Heart left ventricle (tissue), 16 donors: ENCODE data around the gene AIF1. TPM values are rescaled to one million over a fixed set of nuclear protein-coding genes. Genes with fewer than 3 reads are reported as not detected.

ENCODE experiments used
- ATAC-seq, 4 donors: fragments of 200-7000 bp; cut with Tn5 transposase; one replicate each; pipeline ENCODE4 v1.9.1; 2020 to 2022; ENCODE audit warnings: moderate library complexity in 4 of 4, mild to moderate bottlenecking in 3 of 4, moderate number of reproducible peaks in 1 of 4
- DNase-seq, 5 donors: peaks; one replicate each; pipeline ENCODE4 v3.0.0-alpha.2; 2020
- H3K27ac ChIP-seq, 12 donors: fragments of 200-600 bp; sonication (generic) in 4 of 12; one replicate each; pipeline versions ENCODE4 v1.5.0 to v1.8.0; 2016 to 2022; ENCODE audit warnings: mild to moderate bottlenecking in 2 of 12
- H3K27me3 ChIP-seq, 9 donors: fragments of 200-600 bp; sonication (generic) in 2 of 9; one replicate each; pipeline versions ENCODE4 v1.5.1 to v1.8.0; 2016 to 2022; ENCODE audit warnings: mild to moderate bottlenecking in 3 of 9
- H3K36me3 ChIP-seq, 9 donors: fragments of 200-600 bp; sonication (generic) in 2 of 9; one replicate each; pipeline versions ENCODE4 v1.5.0 to v1.8.0; 2018 to 2022; ENCODE audit warnings: mild to moderate bottlenecking in 2 of 9
- H3K4me1 ChIP-seq, 12 donors: fragments of 200-600 bp; sonication (generic) in 4 of 12; one replicate each; pipeline versions ENCODE4 v1.5.0 to v1.8.0; 2016 to 2022; ENCODE audit warnings: mild to moderate bottlenecking in 3 of 12
- H3K4me3 ChIP-seq, 12 donors: fragments of 200-600 bp; sonication (generic) in 4 of 12; one replicate each; pipeline versions ENCODE4 v1.5.0 to v1.8.0; 2017 to 2022; ENCODE audit warnings: mild to moderate bottlenecking in 9 of 12, moderate library complexity in 4 of 12
- H3K9me3 ChIP-seq, 12 donors: fragments of 200-600 bp; sonication (generic) in 4 of 12; one replicate each; pipeline versions ENCODE4 v1.5.0 to v1.8.0; 2016 to 2022; ENCODE audit warnings: mild to moderate bottlenecking in 1 of 12
- CTCF ChIP-seq, 12 donors: fragments of 200-600 bp; sonication (generic) in 4 of 12; IDR thresholded peaks; one replicate each; pipeline versions ENCODE4 v1.5.0 to v1.8.0; 2018 to 2022; ENCODE audit warnings: antibody characterized with exemption in 12 of 12, mild to moderate bottlenecking in 5 of 12
- POLR2A ChIP-seq, 2 donors: fragments of 450-650 bp; IDR thresholded peaks; one replicate each; pipeline ENCODE4 v1.6.1; 2017; ENCODE audit warnings: antibody characterized with exemption in 2 of 2, mild to moderate bottlenecking in 2 of 2, moderate library complexity in 2 of 2
- WGBS, 4 donors: extraction: QIAGEN DNeasy Blood & Tissue Kit in 2 of 4; methylation state at CpG; one replicate each; pipeline versions ENCODE4 v1.1.5 to v1.1.7; 2013 to 2018; 5-methylcytosine and 5-hydroxymethylcytosine counted together
- intact Hi-C, 10 donors: fragments of 100-400 bp; cut with DNase I; formaldehyde crosslinking; loops; one replicate each; pipeline versions ENCODE4 v1.11.1 to v1.14.2; 2022
- polyA plus RNA-seq, 2 donors: library from polyadenylated mRNA; stranded (reverse); fragments of 200-250 nt; gene quantifications; one replicate each; pipeline ENCODE4 v1.2.3, GENCODE V29; 2013
- total RNA-seq, 9 donors: library from RNA; depleted of rRNA in 2 of 9; stranded (reverse); fragments of >200 nt in 2 of 9; fragmentation: NEBNext Ultra II Directional in 3 of 9; extraction: Animal tissue kit (Norgen Biotek cat#: 25700) in 3 of 9; gene quantifications; one replicate each; pipeline versions ENCODE4 v1.1.0 to v1.2.4, GENCODE V29; 2016 to 2023
- donor health status: ischemic (EF 13 %, LVEDD 7.1; RV severe dilation, severe dysfunction).
- donor health status: healthy with polysubstance abuse.
- donor health status: DM: no; HTN: yes; CAD: no.
- donor health status: DM: no; HTN: no; CAD: no.
- donor health status: ischemic (EF 25% LVEDD 6.9; RV normal size, moderate dysfunction).
- donor health status: ischemic (EF 25% LVEDD 5.7; RV mildly dilated, moderate dysfunction).
- donor health status: healthy.
- donor health status: DM: yes; HTN: yes; CAD: no.
- donor health status: ischemic (EF 35%, LVEDD 5.7; RV mildly dilated, moderate dysfunction).
- donor health status: nonischemic (EF 11% LVEDD 7.7; RV severe dilation, severe dysfunction).
- donor health status: DM: yes; HTN: yes; CAD: no.
- donor health status: PGD.
- donor health status: ischemic (EF 29% LVEDD 5.4; RV normal size, mild dysfunction).
- donor health status: nonischemic (EF 23%, LVEDD 6.1; RV moderate dilation, normal function).

The AIF1 gene
- total and polyA plus RNA-seq, 11 donors: 5.7 to 120 (median 9.5) TPM

- TF ChIP-seq POLR2A (IDR thresholded peaks at IDR 0.05) (no peak), CTCF (IDR thresholded peaks at IDR 0.05) (no peak)
- no peaks in the 10 kb centered on the region for H3K9me3 ChIP-seq
- peak overlapping the region; percentile 65 to 98 (median 83) for H3K4me3 ChIP-seq
- peak in 1 of 4 donors; percentile 5 for ATAC-seq
- peaks cover 24 to 66% (median 49%) of the 10 kb centered on the region in 12 donors for H3K4me1 ChIP-seq
- WGBS, 4 donors: 18 to 23% (median 20%) methylated on average over 5 to 13 of the region's 13 CpGs
- no peaks in the 10 kb centered on the region for H3K27me3 ChIP-seq
- no peak for DNase-seq
- H3K36me3 ChIP-seq: peaks cover 0 to 51% (median 28%) of the 10 kb centered on the region in 9 donors
- H3K27ac ChIP-seq: peak overlapping the region; percentile 84 to 95 (median 93)
- intact Hi-C loops: loop anchor here in 4 of 10 donors (5.0 to 10.0 kb wide), 3 partner anchors 38 to 515 kb away; partner anchors contain the start of genes AGPAT1 (in 2 of the 4), RNF5 (in 2 of the 4), ATP6V1G2 (in 1 of the 4) and NFKBIL1 (in 1 of the 4)
Measured at GRCh38 chr6:31659649-31660380, 44.8 kb downstream of the AIF1 start.

DNA sequence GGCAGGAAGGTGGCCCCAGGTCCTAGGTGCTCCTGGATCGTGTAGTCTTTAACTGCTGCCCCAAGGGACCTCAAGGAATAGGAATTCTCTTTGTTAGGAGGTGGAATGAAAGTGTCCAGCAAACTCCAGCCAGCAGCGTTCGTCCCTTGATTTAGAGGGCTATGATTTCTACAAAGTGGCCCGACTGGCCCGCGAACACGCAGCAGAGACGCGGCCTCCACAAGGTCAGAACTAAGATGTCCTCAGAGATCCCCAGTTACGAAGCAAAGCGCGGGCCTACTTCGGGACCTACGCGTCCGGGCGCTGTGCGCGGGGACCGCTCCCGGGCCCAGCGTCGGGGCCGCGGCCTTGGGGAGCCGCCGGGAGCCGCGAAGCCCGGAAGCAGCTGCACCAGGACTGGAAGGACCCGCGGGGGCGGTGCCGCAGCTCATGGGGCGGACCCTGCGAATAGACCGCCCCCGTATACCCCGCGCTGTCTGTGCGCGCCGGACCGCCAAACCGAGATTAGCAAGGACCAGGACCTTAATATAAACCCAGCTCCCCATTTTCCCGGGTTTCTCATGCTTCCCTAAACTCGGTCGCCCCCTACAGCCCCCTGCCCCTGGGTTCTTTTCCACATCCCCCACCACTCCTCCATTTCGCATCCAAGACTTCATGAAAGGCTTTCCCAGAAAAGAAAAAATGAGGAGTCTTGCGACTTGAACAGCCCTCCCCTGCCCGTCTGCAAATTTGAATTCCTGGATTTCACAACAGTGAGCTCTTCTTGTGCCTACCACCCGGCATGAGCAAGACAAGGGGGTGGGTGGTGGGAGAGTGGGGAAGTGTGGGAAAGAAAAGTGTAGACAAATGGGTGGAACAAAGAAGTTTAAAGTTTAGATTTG lies 45.6 kb downstream of the AIF1 start, which contains the start of gene C6orf47:
Gene C6orf47 (minus strand): TSS at position 398 of the 881 bp plus-strand sequence. CDS start 831 bp downstream, outside the sequence.
- H3K4me1 ChIP-seq: peaks cover 24 to 66% (median 49%) of the 10 kb centered on the region in 12 donors
- ATAC-seq (peak; percentile 61 to 84 (median 78)), DNase-seq (peak; percentile 91 to 94 (median 92))
- TF ChIP-seq CTCF (IDR thresholded peaks at IDR 0.05): no peak
- TF ChIP-seq POLR2A (IDR thresholded peaks at IDR 0.05): peak in 1 of 2 donors; percentile 90
- no peaks in the 10 kb centered on the region for H3K9me3 ChIP-seq
- 0 to 1% (median 0%) methylated on average over 41 to 52 of the region's 52 CpGs for WGBS, 4 donors
- peaks cover 0 to 46% (median 28%) of the 10 kb centered on the region in 9 donors for H3K36me3 ChIP-seq
- H3K27ac ChIP-seq: peak within 1 kb of the TSS; percentile 84 to 95 (median 93)
- intact Hi-C loops: loop anchor here in 2 of 10 donors (10.0 kb wide), 1 partner anchor 514 kb away; the partner anchor contains the start of genes AGPAT1 (in 2 of the 2) and RNF5 (in 2 of the 2)
- peak within 1 kb of the TSS; percentile 65 to 98 (median 83) for H3K4me3 ChIP-seq
- H3K27me3 ChIP-seq: no peaks in the 10 kb centered on the region

GRCh38 chr6:31661262-31662123 lies 46.5 kb downstream of the AIF1 start:
- Histone ChIP-seq H3K4me1 (peaks cover 24 to 69% (median 51%) of the 10 kb centered on the region in 12 donors), H3K4me3 (peak overlapping the region in 10 of 12 donors; percentile 65 to 98 (median 83)), H3K9me3 (no peaks in the 10 kb centered on the region), H3K27ac (peak overlapping the region in 11 of 12 donors; percentile 84 to 96 (median 93)), H3K36me3 (peaks cover 0 to 37% (median 24%) of the 10 kb centered on the region in 9 donors), H3K27me3 (no peaks in the 10 kb centered on the region)
- no peak for ATAC-seq
- DNase-seq: no peak
- intact Hi-C loops: loop anchor here in 2 of 10 donors (10.0 kb wide), 1 partner anchor 513 kb away; the partner anchor contains the start of genes AGPAT1 (in 2 of the 2) and RNF5 (in 2 of the 2)
- WGBS, 4 donors: 70 to 77% (median 74%) methylated on average over 12 of the region's 12 CpGs
- no peak for TF ChIP-seq CTCF (IDR thresholded peaks at IDR 0.05)
- no peak for TF ChIP-seq POLR2A (IDR thresholded peaks at IDR 0.05)
